ENCODE measurements around the gene NHERF2.

Gene NHERF2

GRCh38 chr16:2064368-2064945 is 37.8 kb downstream of the NHERF2 start:
- no peak for DNase-seq

- no peak for DNase-seq
Measured at GRCh38 chr16:2066139-2066538, 39.4 kb downstream of the NHERF2 start.

DNA sequence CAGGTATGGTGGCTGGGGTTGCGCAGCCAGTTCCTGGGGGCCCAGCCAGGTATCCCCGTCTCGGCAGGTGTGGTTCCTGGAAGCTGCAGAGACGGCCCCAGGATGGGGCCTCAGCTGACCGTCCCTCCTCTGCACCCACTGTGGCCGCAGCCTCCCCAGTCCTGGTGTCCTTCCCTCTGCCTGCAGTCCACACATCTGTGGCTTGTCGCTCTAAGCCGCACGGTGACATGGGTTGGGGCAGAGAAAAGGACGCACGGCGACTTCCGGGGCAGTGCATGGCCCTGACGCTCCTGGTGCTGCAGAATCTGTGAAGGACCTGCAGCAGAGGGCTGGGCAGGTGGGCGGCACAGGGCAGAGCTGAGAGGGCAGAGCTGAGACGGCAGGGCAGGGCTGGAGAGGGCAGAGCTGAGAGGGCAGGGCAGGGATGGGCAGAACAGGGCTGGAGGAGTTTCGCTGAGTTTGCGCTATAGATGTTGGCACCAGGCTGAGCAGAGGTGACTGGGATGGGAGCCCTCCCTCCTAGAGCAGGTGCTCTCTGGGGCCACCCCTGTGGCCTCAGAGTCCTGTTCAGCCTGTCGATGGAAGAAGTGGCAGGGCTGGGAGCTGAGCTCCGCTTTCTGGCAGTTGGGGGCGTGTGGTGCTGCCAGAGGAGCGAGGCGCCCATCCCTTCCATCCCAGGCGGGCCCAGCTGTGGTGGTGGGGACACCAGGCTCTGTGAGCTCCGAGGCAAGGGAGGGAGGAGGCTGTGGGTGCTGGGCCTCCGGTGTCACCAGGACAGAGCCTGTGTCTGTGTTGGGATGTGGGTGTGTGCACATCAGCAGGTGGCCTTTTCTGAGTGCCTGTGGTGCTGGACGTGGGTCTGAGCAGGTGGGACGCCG is 44.1 kb downstream of the NHERF2 start:
- DNase-seq: no peak

DNA sequence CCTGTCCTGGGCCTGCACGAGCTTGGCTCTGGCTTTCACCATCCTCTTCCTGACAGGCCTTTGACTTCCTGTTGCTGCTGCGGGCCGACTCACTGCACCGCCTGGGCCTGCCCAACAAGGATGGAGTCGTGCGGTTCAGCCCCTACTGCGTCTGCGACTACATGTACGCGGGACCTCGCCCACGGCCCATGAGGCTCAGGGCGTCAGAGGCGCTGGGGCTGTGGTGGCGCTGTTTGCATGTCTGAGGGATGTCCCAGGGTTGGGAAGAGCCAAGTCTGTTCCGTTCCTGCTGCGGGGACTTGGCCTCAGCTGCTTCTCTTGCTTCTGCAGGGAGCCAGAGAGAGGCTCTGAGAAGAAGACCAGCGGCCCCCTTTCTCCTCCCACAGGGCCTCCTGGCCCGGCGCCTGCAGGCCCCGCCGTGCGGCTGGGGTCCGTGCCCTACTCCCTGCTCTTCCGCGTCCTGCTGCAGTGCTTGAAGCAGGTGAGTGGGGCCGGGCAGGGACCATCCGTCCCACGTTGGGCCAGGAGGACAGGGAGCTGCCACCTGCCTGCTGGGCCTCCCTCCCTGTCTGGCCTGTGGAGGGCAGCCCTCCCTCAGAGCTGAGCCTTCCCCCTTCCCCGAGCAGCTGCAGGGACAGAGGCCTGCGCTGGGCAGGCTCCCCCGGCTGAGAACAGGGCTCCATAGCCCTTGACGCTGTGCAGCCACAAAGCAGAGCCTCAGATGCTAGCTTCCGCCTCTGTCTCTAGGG is 44.9 kb downstream of the NHERF2 start:
- DNase-seq: no peak

DNA sequence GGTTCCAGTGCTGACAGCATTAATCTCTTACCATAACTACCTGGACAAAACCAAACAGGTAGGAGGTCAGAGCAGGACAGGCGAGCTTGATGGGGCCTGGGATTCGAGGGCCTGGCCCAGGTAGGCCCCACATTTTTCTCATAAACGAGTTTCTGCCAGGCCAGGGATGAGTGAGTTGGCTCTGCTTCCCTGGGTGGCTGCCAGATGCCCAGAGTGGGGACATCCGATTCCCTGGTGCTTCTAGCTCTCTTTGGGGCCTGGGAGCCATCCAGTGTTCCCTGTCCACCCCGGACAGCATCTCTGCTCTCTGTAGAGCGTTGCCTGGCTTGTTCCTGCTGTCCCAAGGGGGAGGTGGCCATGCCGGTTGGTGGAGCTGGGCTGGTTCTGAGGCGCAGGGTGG is 46.2 kb downstream of the NHERF2 start:
- no peak for DNase-seq

DNA sequence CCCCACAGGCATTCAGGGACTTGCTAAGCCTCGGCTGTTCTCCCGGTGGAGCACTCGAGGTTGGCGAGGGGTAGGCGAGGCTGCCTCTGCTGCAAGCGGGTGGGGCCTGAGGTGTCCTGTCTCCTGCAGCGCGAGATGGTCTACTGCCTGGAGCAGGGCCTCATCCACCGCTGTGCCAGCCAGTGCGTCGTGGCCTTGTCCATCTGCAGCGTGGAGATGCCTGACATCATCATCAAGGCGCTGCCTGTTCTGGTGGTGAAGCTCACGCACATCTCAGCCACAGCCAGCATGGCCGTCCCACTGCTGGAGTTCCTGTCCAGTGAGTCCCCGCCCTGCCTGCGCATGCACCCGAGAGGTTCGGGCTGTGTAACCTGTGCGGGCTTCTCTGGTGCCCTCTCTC is 47.4 kb downstream of the NHERF2 start:
- no peak for DNase-seq

DNA sequence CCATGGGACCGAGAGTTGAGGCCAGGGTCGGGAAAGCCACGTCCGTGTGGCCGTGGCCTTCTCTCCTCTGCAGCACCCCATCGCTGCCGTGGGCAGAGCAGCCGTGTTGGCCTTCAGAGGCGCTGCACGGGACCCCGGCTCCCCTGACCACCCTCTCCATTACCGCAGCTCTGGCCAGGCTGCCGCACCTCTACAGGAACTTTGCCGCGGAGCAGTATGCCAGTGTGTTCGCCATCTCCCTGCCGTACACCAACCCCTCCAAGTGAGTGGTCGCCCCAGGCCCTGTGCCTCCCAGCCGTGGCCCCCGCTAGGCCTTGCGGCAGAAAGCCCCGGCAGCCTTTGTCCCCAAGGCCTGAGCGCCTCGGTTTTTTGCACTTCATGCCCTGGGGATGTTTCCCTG is 48.9 kb downstream of the NHERF2 start:
- DNase-seq: no peak

DNA sequence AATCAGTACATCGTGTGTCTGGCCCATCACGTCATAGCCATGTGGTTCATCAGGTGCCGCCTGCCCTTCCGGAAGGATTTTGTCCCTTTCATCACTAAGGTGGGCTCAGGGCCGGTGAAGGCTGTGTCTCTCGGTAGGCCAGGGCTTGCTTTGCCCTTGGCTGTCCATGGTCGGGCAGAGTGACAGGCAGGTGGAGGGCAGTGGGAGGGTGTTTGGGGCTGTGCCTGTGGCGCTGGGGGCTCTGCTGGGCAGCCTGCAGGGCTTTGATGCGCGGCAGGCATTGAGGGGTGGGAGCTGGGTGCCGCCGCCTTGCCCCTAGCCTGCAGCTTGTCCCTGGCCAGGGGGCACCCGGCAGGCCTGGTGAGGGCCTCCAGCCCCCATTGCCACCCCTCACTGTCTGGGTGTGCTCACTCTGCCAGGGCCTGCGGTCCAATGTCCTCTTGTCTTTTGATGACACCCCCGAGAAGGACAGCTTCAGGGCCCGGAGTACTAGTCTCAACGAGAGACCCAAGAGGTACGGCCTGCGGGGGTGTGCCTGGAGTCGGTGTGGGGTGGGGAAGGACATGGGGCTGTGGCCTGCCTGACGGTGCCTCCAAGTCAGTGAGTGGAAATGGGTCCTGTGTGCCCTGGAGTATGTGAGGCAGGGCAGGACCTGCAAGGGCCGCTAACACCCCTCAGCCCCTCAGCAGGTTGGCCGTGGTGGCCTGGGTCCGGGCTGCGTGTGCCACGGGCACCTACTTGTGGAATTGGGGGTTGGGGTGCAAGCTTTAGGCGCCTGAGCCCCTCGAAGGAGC is 49.6 kb downstream of the NHERF2 start:
- DNase-seq: no peak

- DNase-seq: no peak
Measured at GRCh38 chr16:2077016-2077415, 50.3 kb downstream of the NHERF2 start.

- DNase-seq: no peak
Measured at GRCh38 chr16:2077696-2078095, 51.0 kb downstream of the NHERF2 start.

GRCh38 chr16:2078096-2078495 is 51.4 kb downstream of the NHERF2 start:
- no peak for DNase-seq

- DNase-seq: no peak
Measured at GRCh38 chr16:2078691-2079090, 52.0 kb downstream of the NHERF2 start.

GRCh38 chr16:2079311-2079800 is 52.7 kb downstream of the NHERF2 start:
- no peak for DNase-seq

GRCh38 chr16:2079991-2080390 is 53.3 kb downstream of the NHERF2 start:
- DNase-seq: no peak

- DNase-seq: no peak
Measured at GRCh38 chr16:2081201-2082084, 54.7 kb downstream of the NHERF2 start.

- DNase-seq: no peak
Measured at GRCh38 chr16:2082171-2082982, 55.7 kb downstream of the NHERF2 start.

- DNase-seq: no peak
Measured at GRCh38 chr16:2082983-2083364, 56.3 kb downstream of the NHERF2 start.

GRCh38 chr16:2083409-2083808 is 56.7 kb downstream of the NHERF2 start:
- DNase-seq: no peak

DNA sequence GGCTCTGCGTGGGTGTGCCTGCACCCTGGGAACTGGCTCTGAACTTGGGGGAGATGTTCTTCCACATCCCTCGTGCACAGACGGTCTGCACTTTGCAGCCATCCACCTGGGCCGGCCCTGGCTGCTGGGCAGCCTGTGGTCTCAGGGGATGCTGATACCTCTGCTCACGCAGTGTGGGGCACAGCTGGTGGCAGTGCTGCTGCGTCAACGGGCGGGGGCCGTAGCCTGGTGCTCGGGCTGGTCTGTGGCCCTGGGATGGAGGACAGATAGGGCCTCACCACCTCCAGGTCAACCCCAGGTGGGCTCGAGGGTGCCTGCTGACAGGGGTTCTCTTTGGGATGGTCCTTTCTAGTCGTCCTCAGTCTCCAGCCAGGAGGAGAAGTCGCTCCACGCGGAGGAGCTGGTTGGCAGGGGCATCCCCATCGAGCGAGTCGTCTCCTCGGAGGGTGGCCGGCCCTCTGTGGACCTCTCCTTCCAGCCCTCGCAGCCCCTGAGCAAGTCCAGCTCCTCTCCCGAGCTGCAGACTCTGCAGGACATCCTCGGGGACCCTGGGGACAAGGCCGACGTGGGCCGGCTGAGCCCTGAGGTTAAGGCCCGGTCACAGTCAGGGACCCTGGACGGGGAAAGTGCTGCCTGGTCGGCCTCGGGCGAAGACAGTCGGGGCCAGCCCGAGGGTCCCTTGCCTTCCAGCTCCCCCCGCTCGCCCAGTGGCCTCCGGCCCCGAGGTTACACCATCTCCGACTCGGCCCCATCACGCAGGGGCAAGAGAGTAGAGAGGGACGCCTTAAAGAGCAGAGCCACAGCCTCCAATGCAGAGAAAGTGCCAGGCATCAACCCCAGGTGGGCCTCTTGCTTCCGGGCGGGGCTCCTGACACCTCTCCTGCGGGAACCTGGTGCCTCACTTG is 57.4 kb downstream of the NHERF2 start:
- no peak for DNase-seq

Data from MV-4-11 (cell line).